KMS-11 (cell line): Measurements from ENCODE around the gene SEZ6.

ENCODE experiments used
- H2AFZ ChIP-seq: fragments of 200-600 bp; sonication (generic); 2 replicates; pipeline ENCODE4 v1.6.1; 2016; ENCODE audit warnings: antibody characterized with exemption, mixed run types, low read depth
- H3K27ac ChIP-seq: fragments of 200-600 bp; sonication (generic); 2 replicates; pipeline ENCODE4 v1.6.1; 2016; ENCODE audit warnings: mild to moderate bottlenecking, mixed run types
- H3K27me3 ChIP-seq: fragments of 200-600 bp; sonication (generic); 2 replicates; pipeline ENCODE4 v1.6.1; 2017; ENCODE audit warnings: mild to moderate bottlenecking, low read depth, mixed run types, moderate library complexity; ENCODE audit not compliant: insufficient read depth
- H3K36me3 ChIP-seq: fragments of 200-600 bp; sonication (generic); 2 replicates; pipeline ENCODE4 v1.6.1; 2017; ENCODE audit warnings: mild to moderate bottlenecking, mixed run types; ENCODE audit not compliant: insufficient read depth
- H3K4me1 ChIP-seq: fragments of 200-600 bp; sonication (generic); 2 replicates; pipeline ENCODE4 v1.6.1; 2016; ENCODE audit warnings: mild to moderate bottlenecking, low read depth, mixed run types; ENCODE audit not compliant: poor library complexity, severe bottlenecking
- H3K4me2 ChIP-seq: fragments of 200-600 bp; sonication (generic); 2 replicates; pipeline ENCODE4 v1.7.0; 2016; ENCODE audit warnings: mild to moderate bottlenecking, mixed run types
- H3K4me3 ChIP-seq: fragments of 200-600 bp; sonication (generic); IDR thresholded peaks from 2 replicates; pipeline ENCODE4 v1.6.1; 2017; ENCODE audit warnings: low read depth, low read length, mixed read lengths; ENCODE audit not compliant: insufficient read depth
- H3K79me2 ChIP-seq: fragments of 200-600 bp; sonication (generic); 2 replicates; pipeline ENCODE4 v1.6.1; 2016; ENCODE audit warnings: low read depth, mixed run types; ENCODE audit not compliant: insufficient read depth
- H3K9ac ChIP-seq: fragments of 200-600 bp; sonication (generic); 2 replicates; pipeline ENCODE4 v1.6.1; 2016; ENCODE audit warnings: mild to moderate bottlenecking, mixed run types
- H4K20me1 ChIP-seq: fragments of 200-600 bp; sonication (generic); 2 replicates; pipeline ENCODE4 v1.6.1; 2016; ENCODE audit warnings: mild to moderate bottlenecking, mixed run types; ENCODE audit not compliant: insufficient read depth
- TF ChIP-seq, protein P1 (sequence below): fragments of 200-600 bp; sonication (generic); conservative IDR thresholded peaks from 2 replicates; pipeline ENCODE4 v1.6.1; 2017; ENCODE audit warnings: low read depth, mild to moderate bottlenecking, antibody characterized with exemption, low read length, moderate library complexity, mixed read lengths

Gene SEZ6

GRCh38 chr17:28959471-28959871 is 46.4 kb downstream of the SEZ6 start:
- Histone ChIP-seq H3K4me2 (no peak overlapping the region), H3K9ac (no peak overlapping the region), H3K27ac (no peak overlapping the region), H2AFZ (no peak overlapping the region), H3K36me3 (no peaks in the 10 kb centered on the region), H3K79me2 (no peaks in the 10 kb centered on the region), H3K4me1 (no peaks in the 10 kb centered on the region), H3K27me3 (peaks cover 28% of the 10 kb centered on the region), H3K4me3 (no peak overlapping the region), H4K20me1 (no peaks in the 10 kb centered on the region)
- TF ChIP-seq, protein P1, sequence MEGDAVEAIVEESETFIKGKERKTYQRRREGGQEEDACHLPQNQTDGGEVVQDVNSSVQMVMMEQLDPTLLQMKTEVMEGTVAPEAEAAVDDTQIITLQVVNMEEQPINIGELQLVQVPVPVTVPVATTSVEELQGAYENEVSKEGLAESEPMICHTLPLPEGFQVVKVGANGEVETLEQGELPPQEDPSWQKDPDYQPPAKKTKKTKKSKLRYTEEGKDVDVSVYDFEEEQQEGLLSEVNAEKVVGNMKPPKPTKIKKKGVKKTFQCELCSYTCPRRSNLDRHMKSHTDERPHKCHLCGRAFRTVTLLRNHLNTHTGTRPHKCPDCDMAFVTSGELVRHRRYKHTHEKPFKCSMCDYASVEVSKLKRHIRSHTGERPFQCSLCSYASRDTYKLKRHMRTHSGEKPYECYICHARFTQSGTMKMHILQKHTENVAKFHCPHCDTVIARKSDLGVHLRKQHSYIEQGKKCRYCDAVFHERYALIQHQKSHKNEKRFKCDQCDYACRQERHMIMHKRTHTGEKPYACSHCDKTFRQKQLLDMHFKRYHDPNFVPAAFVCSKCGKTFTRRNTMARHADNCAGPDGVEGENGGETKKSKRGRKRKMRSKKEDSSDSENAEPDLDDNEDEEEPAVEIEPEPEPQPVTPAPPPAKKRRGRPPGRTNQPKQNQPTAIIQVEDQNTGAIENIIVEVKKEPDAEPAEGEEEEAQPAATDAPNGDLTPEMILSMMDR, result no peak

GRCh38 chr17:28958820-28959455 is 46.9 kb downstream of the SEZ6 start:
- no peak overlapping the region for H3K4me2 ChIP-seq
- no peaks in the 10 kb centered on the region for H4K20me1 ChIP-seq
- H3K27ac ChIP-seq, result no peak overlapping the region
- TF ChIP-seq, protein P1, result no peak
- no peak overlapping the region for H2AFZ ChIP-seq
- H3K79me2 ChIP-seq, result no peaks in the 10 kb centered on the region
- H3K27me3 ChIP-seq, result peaks cover 22% of the 10 kb centered on the region
- H3K36me3 ChIP-seq, result no peaks in the 10 kb centered on the region
- H3K4me1 ChIP-seq, result no peaks in the 10 kb centered on the region
- no peak overlapping the region for H3K4me3 ChIP-seq
- no peak overlapping the region for H3K9ac ChIP-seq

DNA sequence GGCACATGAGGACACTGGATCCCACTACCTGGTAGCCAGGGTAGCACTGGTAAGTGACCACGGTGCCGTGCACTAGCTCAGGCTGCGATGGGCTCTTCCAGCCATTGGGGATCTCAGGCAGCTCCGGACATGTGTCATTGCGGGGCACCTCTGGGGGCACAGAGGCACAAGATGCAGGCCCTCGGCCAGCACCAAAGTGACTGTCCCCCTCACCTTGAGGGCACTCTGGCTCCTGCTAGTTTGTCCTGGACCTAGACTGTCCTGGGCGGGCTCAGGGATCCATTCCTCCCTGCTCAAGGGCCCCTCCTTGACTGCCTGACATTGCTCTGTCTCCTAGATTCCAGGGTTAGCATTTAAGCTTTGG is 47.9 kb downstream of the SEZ6 start:
- no peaks in the 10 kb centered on the region for H3K36me3 ChIP-seq
- no peaks in the 10 kb centered on the region for H4K20me1 ChIP-seq
- peaks cover 8% of the 10 kb centered on the region for H3K4me1 ChIP-seq
- no peak overlapping the region for H2AFZ ChIP-seq
- H3K4me2 ChIP-seq, result no peak overlapping the region
- TF ChIP-seq, protein P1, result no peak
- H3K79me2 ChIP-seq, result no peaks in the 10 kb centered on the region
- H3K4me3 ChIP-seq, result no peak overlapping the region
- no peak overlapping the region for H3K9ac ChIP-seq
- no peak overlapping the region for H3K27ac ChIP-seq
- peaks cover 13% of the 10 kb centered on the region; the same call in 1 of the 2 replicates for H3K27me3 ChIP-seq

- H3K27me3 ChIP-seq, result peaks cover 10% of the 10 kb centered on the region; the same call in 1 of the 2 replicates
- peaks cover 13% of the 10 kb centered on the region for H3K4me1 ChIP-seq
- H3K36me3 ChIP-seq, result no peaks in the 10 kb centered on the region
- no peaks in the 10 kb centered on the region for H4K20me1 ChIP-seq
- TF ChIP-seq, protein P1, result no peak
- no peak overlapping the region for H3K27ac ChIP-seq
- no peak overlapping the region for H3K9ac ChIP-seq
- no peak overlapping the region for H3K4me2 ChIP-seq
- no peak overlapping the region for H3K4me3 ChIP-seq
- H3K79me2 ChIP-seq, result no peaks in the 10 kb centered on the region
- no peak overlapping the region for H2AFZ ChIP-seq
These were observed 48.4 kb downstream of the SEZ6 start for GRCh38 chr17:28957277-28957991.
